GM18519 (cell line): ENCODE data around the gene DKK3.

Source experiments
- ATAC-seq: cut with Tn5 transposase; IDR thresholded peaks from one replicate; pipeline ENCODE4 v1.9.1; 2021; ENCODE audit warnings: mild to moderate bottlenecking, moderate library complexity; ENCODE audit not compliant: unreplicated experiment, low FRiP score

Gene DKK3

GRCh38 chr11:12031856-12032544 is 23.6 kb upstream of the DKK3 start:
- ATAC-seq = no peak

- ATAC-seq = no peak
Measured at GRCh38 chr11:12029738-12030363, 21.4 kb upstream of the DKK3 start.

- no peak for ATAC-seq
Measured at GRCh38 chr11:12029119-12029518, 20.7 kb upstream of the DKK3 start.

GRCh38 chr11:12028303-12028702 is 19.9 kb upstream of the DKK3 start:
- no peak for ATAC-seq

GRCh38 chr11:12026331-12027211 is 18.1 kb upstream of the DKK3 start:
- ATAC-seq = no peak

GRCh38 chr11:12024254-12024926 is 16.0 kb upstream of the DKK3 start:
- ATAC-seq = no peak

- ATAC-seq = no peak
Measured at GRCh38 chr11:12023015-12023414, 14.6 kb upstream of the DKK3 start.

- no peak for ATAC-seq
Measured at GRCh38 chr11:12020546-12020945, 12.1 kb upstream of the DKK3 start.

GRCh38 chr11:12019866-12020416 is 11.5 kb upstream of the DKK3 start:
- ATAC-seq = no peak

- ATAC-seq = no peak
Measured at GRCh38 chr11:12019337-12019736, 10.9 kb upstream of the DKK3 start.

GRCh38 chr11:12017865-12018453 is 9.5 kb upstream of the DKK3 start:
- no peak for ATAC-seq

- ATAC-seq = no peak
Measured at GRCh38 chr11:12017243-12017678, 8.8 kb upstream of the DKK3 start.

GRCh38 chr11:12016246-12016645 is 7.8 kb upstream of the DKK3 start:
- no peak for ATAC-seq

- no peak for ATAC-seq
Measured at GRCh38 chr11:12015486-12015885, 7.1 kb upstream of the DKK3 start.

GRCh38 chr11:12013781-12014180 is 5.4 kb upstream of the DKK3 start:
- no peak for ATAC-seq

- ATAC-seq = no peak
Measured at GRCh38 chr11:12009617-12010321, 1.3 kb upstream of the DKK3 start.

- ATAC-seq = no peak
Measured at GRCh38 chr11:12008790-12009616, 577 bp upstream of the DKK3 start.

GRCh38 chr11:12007230-12007593 is 1.2 kb downstream of the DKK3 start:
- ATAC-seq = no peak
